GM18498 (cell line): ENCODE data around the gene WDSUB1.

Source experiments
- ATAC-seq: cut with Tn5 transposase; IDR thresholded peaks from one replicate; pipeline ENCODE4 v1.9.1; 2021; ENCODE audit warnings: mild to moderate bottlenecking, moderate library complexity; ENCODE audit not compliant: unreplicated experiment

WDSUB1 gene

GRCh38 chr2:159285929-159286708 is at the start of gene WDSUB1:
Gene WDSUB1 (minus strand): TSS chr2:159286703. CDS start chr2:159283069, 3,634 bp downstream.
- ATAC-seq: peak; percentile 13

GRCh38 chr2:159326569-159327255 is 40.2 kb upstream of the WDSUB1 start:
- ATAC-seq: no peak

- ATAC-seq: no peak
These were observed 35.9 kb upstream of the WDSUB1 start for GRCh38 chr2:159322419-159322818.

- ATAC-seq: no peak
These were observed 31.0 kb upstream of the WDSUB1 start for GRCh38 chr2:159317392-159318088.

GRCh38 chr2:159307942-159308341 is 21.4 kb upstream of the WDSUB1 start:
- no peak for ATAC-seq

- ATAC-seq: no peak
These were observed 14.1 kb upstream of the WDSUB1 start for GRCh38 chr2:159300586-159300985.

- ATAC-seq: no peak
These were observed 12.5 kb upstream of the WDSUB1 start for GRCh38 chr2:159298967-159299366.

- no peak for ATAC-seq
These were observed 10.7 kb upstream of the WDSUB1 start for GRCh38 chr2:159297042-159297707.

- no peak for ATAC-seq
These were observed 5.7 kb upstream of the WDSUB1 start for GRCh38 chr2:159292157-159292556.

- ATAC-seq: no peak
These were observed 3.9 kb upstream of the WDSUB1 start for GRCh38 chr2:159290289-159290907.

GRCh38 chr2:159287733-159288132 is 1.2 kb upstream of the WDSUB1 start:
- no peak for ATAC-seq

GRCh38 chr2:159286709-159287441 is 372 bp upstream of the WDSUB1 start:
- peak; percentile 93 for ATAC-seq

- ATAC-seq: no peak
These were observed 1.1 kb downstream of the WDSUB1 start for GRCh38 chr2:159285433-159285832.

GRCh38 chr2:159283529-159283928 is 3.0 kb downstream of the WDSUB1 start:
- no peak for ATAC-seq

GRCh38 chr2:159281002-159281401 is 5.5 kb downstream of the WDSUB1 start:
- ATAC-seq: no peak

- no peak for ATAC-seq
These were observed 6.8 kb downstream of the WDSUB1 start for GRCh38 chr2:159279700-159280099.

GRCh38 chr2:159275111-159275510 is 11.4 kb downstream of the WDSUB1 start:
- no peak for ATAC-seq

- ATAC-seq: no peak
These were observed 14.3 kb downstream of the WDSUB1 start for GRCh38 chr2:159272156-159272555.

GRCh38 chr2:159270744-159271379 is 15.6 kb downstream of the WDSUB1 start:
- no peak for ATAC-seq

GRCh38 chr2:159267921-159268320 is 18.6 kb downstream of the WDSUB1 start:
- ATAC-seq: no peak
